ENCODE data around the gene MRPL23. TPM values are rescaled to one million over a fixed set of nuclear protein-coding genes. Genes with fewer than 3 reads are reported as not detected.

Gene MRPL23
- total RNA-seq, 2 donors from 2014 or later = 40.2 to 83.4 TPM

DNA sequence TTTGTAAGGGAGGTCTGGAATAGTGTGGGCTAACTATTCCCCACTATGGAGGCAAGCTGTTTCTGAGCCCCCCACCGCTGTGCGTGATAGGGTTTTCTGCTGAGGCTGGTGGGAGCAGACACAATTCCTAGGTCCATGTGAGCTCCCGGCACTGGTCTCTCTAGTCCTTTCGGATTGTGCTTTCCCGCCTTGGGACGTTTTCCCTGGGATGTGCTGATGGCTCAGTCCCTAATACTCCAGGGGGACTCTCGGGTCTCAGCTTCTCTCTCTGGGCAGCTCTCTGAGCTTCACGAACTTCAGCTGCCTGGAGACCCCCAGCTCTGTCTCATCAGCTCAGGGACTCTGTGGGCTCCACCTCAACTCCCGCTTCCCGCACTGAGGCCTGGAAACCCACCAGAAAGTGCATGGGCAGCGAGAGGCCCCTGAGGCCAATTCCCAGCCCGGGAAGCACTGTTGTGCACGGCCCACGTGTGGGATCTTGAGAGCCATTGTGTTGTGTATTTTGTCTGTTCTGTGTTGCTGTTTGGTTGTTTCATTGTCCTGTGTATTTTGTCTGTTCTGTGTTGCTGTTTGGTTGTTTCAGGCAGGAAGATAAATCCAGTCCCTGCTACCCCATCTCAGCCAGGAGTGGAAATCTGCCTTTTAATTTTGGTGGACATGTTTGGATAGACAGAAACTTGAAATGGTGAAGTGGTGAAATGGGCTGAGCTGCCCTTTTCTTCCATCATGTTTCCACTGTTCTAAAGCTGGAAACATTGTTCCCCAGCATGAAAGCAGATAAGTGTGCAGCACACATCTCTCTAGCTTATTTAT lies 40.3 kb upstream of the MRPL23 start:
- Histone ChIP-seq H3K27me3 (no peaks in the 10 kb centered on the region), H3K9me3 (no peaks in the 10 kb centered on the region), H3K36me3 (replicated peaks in 1 of 2; ENCODE audit: insufficient read depth in 1 of 2, low read depth in 2 of 2) (no peaks in the 10 kb centered on the region), H3K4me3 (no peak overlapping the region), H3K27ac (no peak overlapping the region), H3K4me1 (no peaks in the 10 kb centered on the region)
- no peak for ATAC-seq
- intact Hi-C loops (cut with DNase I) = no loop called here
- DNase-seq = no peak
- TF ChIP-seq POLR2A (IDR thresholded peaks at IDR 0.05) = no peak
- TF ChIP-seq, protein P1, sequence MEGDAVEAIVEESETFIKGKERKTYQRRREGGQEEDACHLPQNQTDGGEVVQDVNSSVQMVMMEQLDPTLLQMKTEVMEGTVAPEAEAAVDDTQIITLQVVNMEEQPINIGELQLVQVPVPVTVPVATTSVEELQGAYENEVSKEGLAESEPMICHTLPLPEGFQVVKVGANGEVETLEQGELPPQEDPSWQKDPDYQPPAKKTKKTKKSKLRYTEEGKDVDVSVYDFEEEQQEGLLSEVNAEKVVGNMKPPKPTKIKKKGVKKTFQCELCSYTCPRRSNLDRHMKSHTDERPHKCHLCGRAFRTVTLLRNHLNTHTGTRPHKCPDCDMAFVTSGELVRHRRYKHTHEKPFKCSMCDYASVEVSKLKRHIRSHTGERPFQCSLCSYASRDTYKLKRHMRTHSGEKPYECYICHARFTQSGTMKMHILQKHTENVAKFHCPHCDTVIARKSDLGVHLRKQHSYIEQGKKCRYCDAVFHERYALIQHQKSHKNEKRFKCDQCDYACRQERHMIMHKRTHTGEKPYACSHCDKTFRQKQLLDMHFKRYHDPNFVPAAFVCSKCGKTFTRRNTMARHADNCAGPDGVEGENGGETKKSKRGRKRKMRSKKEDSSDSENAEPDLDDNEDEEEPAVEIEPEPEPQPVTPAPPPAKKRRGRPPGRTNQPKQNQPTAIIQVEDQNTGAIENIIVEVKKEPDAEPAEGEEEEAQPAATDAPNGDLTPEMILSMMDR (IDR thresholded peaks at IDR 0.05) = no peak
- WGBS, 2 donors = 76 to 83% methylated on average over 14 of the region's 14 CpGs

DNA sequence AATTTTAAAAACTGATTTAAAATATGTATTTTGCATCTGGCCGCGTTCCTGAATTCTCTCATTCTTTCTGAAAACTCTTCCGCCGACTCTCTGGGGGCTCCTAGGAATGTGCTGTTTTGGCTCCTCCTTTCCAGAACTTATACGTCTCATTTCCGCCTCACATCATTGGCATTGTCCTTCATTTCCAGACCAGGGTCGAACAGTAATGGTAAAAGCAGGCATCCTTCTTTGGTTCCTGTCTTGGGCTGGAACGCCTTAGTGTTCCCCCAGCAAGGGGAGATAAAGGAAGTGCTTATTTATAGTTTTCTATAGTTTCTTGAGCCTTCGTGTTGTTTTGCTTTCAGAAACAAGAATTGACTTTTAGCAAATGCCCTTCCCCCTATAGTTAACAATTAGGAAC lies 38.5 kb upstream of the MRPL23 start:
- ATAC-seq (no peak), DNase-seq (no peak)
- TF ChIP-seq, protein P1 (IDR thresholded peaks at IDR 0.05) = no peak
- TF ChIP-seq POLR2A (IDR thresholded peaks at IDR 0.05) = no peak
- Histone ChIP-seq H3K27ac (peak overlapping the region in 1 of 4 donors; percentile 26), H3K4me3 (no peak overlapping the region), H3K4me1 (no peaks in the 10 kb centered on the region), H3K27me3 (no peaks in the 10 kb centered on the region), H3K9me3 (no peaks in the 10 kb centered on the region), H3K36me3 (replicated peaks in 1 of 2; ENCODE audit: insufficient read depth in 1 of 2, low read depth in 2 of 2) (no peaks in the 10 kb centered on the region)
- intact Hi-C loops (cut with DNase I) = no loop called here
- 41 to 45% methylated on average over 9 of the region's 9 CpGs for WGBS, 2 donors

DNA sequence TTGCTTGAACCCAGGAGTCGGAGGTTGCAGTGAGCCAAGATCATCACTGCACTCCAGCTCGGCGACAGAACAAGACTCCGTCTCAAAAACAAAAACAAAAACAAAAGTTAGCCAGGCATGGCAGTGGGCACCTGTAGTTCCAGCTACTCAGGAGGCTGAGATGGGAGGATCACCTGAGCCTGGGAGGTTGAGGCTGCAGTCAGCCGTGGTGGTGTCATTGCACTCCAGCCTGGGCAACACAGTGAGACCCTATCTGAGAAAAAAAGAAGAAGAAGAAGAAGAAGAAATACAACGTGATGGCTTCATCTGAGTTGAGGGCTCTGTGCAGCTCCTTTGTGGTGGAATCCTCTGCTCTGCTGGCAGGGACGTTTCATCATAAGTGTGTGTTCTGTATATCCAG lies 37.6 kb upstream of the MRPL23 start:
- no peaks in the 10 kb centered on the region for H3K27me3 ChIP-seq

DNA sequence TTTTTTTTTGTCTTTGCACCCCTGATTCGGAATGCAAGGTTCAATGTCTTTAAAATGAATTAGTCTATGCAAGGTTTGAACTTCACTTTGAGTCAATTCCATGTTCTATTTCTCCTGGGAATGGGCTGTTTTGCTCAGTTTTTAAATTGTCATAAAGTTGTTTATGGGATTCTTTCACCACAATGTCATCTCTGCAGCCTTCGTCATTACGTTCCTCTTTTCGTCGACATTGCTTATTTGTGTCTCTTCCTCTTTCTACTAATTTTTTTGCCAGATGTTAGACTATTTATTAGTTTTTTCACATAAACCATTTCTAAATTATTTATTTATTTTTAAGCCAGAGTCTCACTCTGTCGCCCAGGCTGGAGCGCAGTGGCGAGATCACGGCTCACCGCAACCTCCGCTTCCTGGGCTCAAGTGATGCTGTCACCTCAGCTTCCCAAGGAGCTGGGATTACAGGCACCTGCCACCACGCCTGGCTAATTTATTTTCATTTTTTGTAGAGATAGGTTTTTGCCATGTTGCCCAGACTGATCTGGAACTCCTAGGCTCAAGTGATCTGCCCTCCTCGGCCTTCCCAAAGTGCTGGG lies 34.7 kb upstream of the MRPL23 start:
- Histone ChIP-seq H3K4me1 (no peaks in the 10 kb centered on the region), H3K27ac (no peak overlapping the region), H3K36me3 (replicated peaks in 1 of 2; ENCODE audit: insufficient read depth in 1 of 2, low read depth in 2 of 2) (no peaks in the 10 kb centered on the region), H3K4me3 (no peak overlapping the region), H3K9me3 (no peaks in the 10 kb centered on the region), H3K27me3 (no peaks in the 10 kb centered on the region)
- intact Hi-C loops (cut with DNase I) = no loop called here
- DNase-seq = no peak
- WGBS, 2 donors = 82 to 84% methylated on average over 13 of the region's 13 CpGs
- TF ChIP-seq, protein P1 (IDR thresholded peaks at IDR 0.05) = no peak
- TF ChIP-seq POLR2A (IDR thresholded peaks at IDR 0.05) = no peak
- no peak for ATAC-seq

More for the DNA sequence above, 37.6 kb upstream of the MRPL23 start:
- Histone ChIP-seq H3K9me3 (no peaks in the 10 kb centered on the region), H3K27ac (no peak overlapping the region), H3K4me1 (no peaks in the 10 kb centered on the region), H3K4me3 (no peak overlapping the region), H3K36me3 (replicated peaks in 1 of 2; ENCODE audit: insufficient read depth in 1 of 2, low read depth in 2 of 2) (no peaks in the 10 kb centered on the region)
- intact Hi-C loops (cut with DNase I) = no loop called here
- TF ChIP-seq, protein P1 (IDR thresholded peaks at IDR 0.05) = no peak
- no peak for TF ChIP-seq POLR2A (IDR thresholded peaks at IDR 0.05)
- DNase-seq (no peak), ATAC-seq (no peak)
- WGBS, 2 donors = 83 to 85% methylated on average over 7 of the region's 7 CpGs

All from body of pancreas (tissue), 4 donors.